Measurements from ENCODE around the gene RARRES2. TPM values are rescaled to one million over a fixed set of nuclear protein-coding genes. Genes with fewer than 3 reads are reported as not detected.

Gene RARRES2
- total and polyA plus RNA-seq, 2 of the 13 experiments (the other 11 are each of a cell fraction or from before 2014, with no cell fraction given) = 134 to 172 TPM

DNA sequence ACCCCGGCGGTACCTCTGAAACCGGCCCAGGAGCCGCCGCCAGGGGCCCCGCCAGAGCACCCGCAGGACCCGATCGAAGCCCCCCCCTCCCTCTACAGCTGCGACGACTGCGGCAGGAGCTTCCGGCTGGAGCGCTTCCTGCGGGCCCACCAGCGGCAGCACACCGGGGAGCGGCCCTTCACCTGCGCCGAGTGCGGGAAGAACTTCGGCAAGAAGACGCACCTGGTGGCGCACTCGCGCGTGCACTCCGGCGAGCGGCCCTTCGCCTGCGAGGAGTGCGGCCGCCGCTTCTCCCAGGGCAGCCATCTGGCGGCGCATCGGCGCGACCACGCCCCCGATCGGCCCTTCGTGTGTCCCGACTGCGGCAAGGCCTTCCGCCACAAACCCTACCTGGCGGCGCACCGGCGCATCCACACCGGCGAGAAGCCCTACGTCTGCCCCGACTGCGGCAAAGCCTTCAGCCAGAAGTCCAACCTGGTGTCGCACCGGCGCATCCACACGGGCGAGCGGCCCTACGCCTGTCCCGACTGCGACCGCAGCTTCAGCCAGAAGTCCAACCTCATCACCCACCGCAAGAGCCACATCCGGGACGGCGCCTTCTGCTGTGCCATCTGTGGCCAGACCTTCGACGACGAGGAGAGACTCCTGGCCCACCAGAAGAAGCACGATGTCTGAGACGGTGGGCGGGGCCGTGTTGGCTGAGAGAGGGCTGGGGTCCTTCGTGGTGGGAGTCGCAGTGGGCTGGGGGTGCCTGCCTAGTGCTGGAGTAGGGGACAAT, 31.0 kb upstream of the RARRES2 start (continued):
- no peak for TF ChIP-seq HMGXB3 (CRISPR knock-in tag; IDR thresholded peaks at IDR 0.05; ENCODE audit: borderline replicate concordance)
- peak; percentile 63; the same call in 1 of the 2 replicates for TF ChIP-seq ZHX1 (CRISPR knock-in tag; IDR thresholded peaks at IDR 0.05; ENCODE audit: low read depth)
- TF ChIP-seq, protein P1, sequence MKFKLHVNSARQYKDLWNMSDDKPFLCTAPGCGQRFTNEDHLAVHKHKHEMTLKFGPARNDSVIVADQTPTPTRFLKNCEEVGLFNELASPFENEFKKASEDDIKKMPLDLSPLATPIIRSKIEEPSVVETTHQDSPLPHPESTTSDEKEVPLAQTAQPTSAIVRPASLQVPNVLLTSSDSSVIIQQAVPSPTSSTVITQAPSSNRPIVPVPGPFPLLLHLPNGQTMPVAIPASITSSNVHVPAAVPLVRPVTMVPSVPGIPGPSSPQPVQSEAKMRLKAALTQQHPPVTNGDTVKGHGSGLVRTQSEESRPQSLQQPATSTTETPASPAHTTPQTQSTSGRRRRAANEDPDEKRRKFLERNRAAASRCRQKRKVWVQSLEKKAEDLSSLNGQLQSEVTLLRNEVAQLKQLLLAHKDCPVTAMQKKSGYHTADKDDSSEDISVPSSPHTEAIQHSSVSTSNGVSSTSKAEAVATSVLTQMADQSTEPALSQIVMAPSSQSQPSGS (CRISPR knock-in tag; IDR thresholded peaks at IDR 0.05) = no peak
- no peak for TF ChIP-seq TRIM24 (CRISPR knock-in tag; IDR thresholded peaks at IDR 0.05)
- no peak for TF ChIP-seq KDM6A (CRISPR knock-in tag; IDR thresholded peaks at IDR 0.05; ENCODE audit: low read depth)

Measured in HepG2 (cell line).